Measurements from ENCODE around the gene IQGAP2. TPM values are rescaled to one million over a fixed set of nuclear protein-coding genes. Genes with fewer than 3 reads are reported as not detected.

The IQGAP2 gene
- total and polyA plus RNA-seq, 9 of the 15 experiments (the other 6 are each of a cell fraction or from before 2014, with no cell fraction given), result 8.7 to 23.2 (median 17.4) TPM

DNA sequence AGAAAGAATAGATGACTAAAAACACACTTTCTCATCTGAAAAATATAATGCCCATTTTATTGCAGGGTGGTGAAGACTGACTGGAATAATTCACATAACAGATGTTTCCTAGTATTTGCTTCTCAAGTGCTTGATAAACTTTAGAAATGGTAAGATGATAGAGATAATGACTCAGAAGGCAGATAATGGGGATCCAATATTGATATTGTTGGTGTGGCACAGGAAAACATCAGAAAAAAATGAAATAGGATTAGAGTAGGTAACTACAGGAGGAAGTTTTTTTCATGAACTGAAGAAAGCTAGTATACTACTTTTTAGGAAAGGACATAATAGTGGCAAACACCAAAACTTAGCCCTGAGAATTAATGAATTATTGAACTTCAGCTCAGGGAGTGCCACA is 240.3 kb downstream of the IQGAP2 start (continued):
- TF ChIP-seq, protein P1, sequence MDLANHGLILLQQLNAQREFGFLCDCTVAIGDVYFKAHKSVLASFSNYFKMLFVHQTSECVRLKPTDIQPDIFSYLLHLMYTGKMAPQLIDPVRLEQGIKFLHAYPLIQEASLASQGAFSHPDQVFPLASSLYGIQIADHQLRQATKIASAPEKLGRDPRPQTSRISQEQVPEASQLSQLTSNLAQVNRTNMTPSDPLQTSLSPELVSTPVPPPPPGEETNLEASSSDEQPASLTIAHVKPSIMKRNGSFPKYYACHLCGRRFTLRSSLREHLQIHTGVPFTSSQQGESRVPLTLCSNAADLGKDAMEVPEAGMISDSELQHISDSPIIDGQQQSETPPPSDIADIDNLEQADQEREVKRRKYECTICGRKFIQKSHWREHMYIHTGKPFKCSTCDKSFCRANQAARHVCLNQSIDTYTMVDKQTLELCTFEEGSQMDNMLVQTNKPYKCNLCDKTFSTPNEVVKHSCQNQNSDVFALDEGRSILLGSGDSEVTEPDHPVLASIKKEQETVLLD (IDR thresholded peaks at IDR 0.05), result no peak
- TF ChIP-seq ZNF75A (CRISPR knock-in tag; IDR thresholded peaks at IDR 0.05), result no peak
- TF ChIP-seq ZNF232 (CRISPR knock-in tag; IDR thresholded peaks at IDR 0.05), result no peak
- no peak for TF ChIP-seq STAT5B (CRISPR knock-in tag; IDR thresholded peaks at IDR 0.05)
- TF ChIP-seq ZNF695 (CRISPR knock-in tag; IDR thresholded peaks at IDR 0.05), result no peak
- no peak for TF ChIP-seq DPF2 (IDR thresholded peaks at IDR 0.05)
- TF ChIP-seq TFAM (CRISPR knock-in tag; conservative IDR thresholded peaks at IDR 0.05), result no peak
- no peak for TF ChIP-seq SIN3B (IDR thresholded peaks at IDR 0.05; ENCODE audit: low read depth)
- no peak for TF ChIP-seq NCOA1 (IDR thresholded peaks at IDR 0.05; ENCODE audit: low read depth)
- TF ChIP-seq KLF1 (tag; IDR thresholded peaks at IDR 0.05), result no peak
- TF ChIP-seq HDAC3 (IDR thresholded peaks at IDR 0.05; ENCODE audit: borderline replicate concordance, partially characterized antibody), result no peak

DNA sequence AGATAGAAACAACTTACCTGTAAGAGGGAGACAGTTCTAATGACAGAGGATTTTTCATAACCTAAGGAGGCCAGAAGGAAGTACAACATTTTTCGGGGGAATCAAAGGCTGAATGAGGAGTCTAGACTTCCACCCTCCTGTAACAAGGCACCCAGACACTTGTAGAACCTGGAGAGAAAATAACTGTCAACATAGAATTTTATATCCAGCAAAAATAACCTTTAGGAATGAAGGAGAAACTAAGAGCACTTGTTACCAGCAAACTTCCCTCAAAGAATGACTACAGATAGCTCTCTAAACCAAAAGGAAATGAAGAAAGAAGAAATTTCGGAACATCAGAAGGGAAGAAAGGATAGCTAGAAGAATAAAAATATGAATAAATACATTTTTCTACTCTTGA is 246.1 kb downstream of the IQGAP2 start:
- peak; percentile 84 for TF ChIP-seq ZFP1 (CRISPR knock-in tag; IDR thresholded peaks at IDR 0.05)
- TF ChIP-seq, protein P2, sequence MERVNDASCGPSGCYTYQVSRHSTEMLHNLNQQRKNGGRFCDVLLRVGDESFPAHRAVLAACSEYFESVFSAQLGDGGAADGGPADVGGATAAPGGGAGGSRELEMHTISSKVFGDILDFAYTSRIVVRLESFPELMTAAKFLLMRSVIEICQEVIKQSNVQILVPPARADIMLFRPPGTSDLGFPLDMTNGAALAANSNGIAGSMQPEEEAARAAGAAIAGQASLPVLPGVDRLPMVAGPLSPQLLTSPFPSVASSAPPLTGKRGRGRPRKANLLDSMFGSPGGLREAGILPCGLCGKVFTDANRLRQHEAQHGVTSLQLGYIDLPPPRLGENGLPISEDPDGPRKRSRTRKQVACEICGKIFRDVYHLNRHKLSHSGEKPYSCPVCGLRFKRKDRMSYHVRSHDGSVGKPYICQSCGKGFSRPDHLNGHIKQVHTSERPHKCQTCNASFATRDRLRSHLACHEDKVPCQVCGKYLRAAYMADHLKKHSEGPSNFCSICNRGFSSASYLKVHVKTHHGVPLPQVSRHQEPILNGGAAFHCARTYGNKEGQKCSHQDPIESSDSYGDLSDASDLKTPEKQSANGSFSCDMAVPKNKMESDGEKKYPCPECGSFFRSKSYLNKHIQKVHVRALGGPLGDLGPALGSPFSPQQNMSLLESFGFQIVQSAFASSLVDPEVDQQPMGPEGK (CRISPR knock-in tag; IDR thresholded peaks at IDR 0.05; ENCODE audit: borderline replicate concordance), result no peak
- no peak overlapping the region for H2AFZ ChIP-seq (ENCODE audit: low read depth, low read length)
- H3K4me3 ChIP-seq, result no peak overlapping the region
- POLR2A ChIA-PET, result interaction anchor here (1.0 kb wide), 1 partner anchor 9 kb away, joined by 4 read pairs; no protein-coding TSS in a partner anchor
- no TSS peak for BruUV-seq (replicated peaks)
- H3K9me3 ChIP-seq (replicated peaks; ENCODE audit: control insufficient read depth, insufficient read depth, low read depth, low read length), result peaks cover 3% of the 10 kb centered on the region; the same call in 1 of the 2 replicates
- no peak overlapping the region for H3K27ac ChIP-seq (ENCODE audit: extremely low read depth, low read depth, low read length)
- no peak overlapping the region for H3K9ac ChIP-seq (ENCODE audit: insufficient read depth in 1 of 2, low read depth in 2 of 2, low read length in 2 of 2)
- DNase-seq (ENCODE audit: extremely low read depth in 1 of 4, low spot score in 3 of 4) (no peak), FAIRE-seq (no peak), ATAC-seq (no peak)
- H4K20me1 ChIP-seq (replicated peaks; ENCODE audit: control insufficient read depth, insufficient read depth, low read length), result no peaks in the 10 kb centered on the region
- intact Hi-C loops (cut with micrococcal nuclease), result no loop called here
- no peaks in the 10 kb centered on the region for H3K9me1 ChIP-seq (ENCODE audit: control insufficient read depth, insufficient read depth, low read length)
- in situ Hi-C loops (cut with MboI), result loop anchor here (10.0 kb wide), 1 partner anchor 126 kb away; no protein-coding TSS in a partner anchor
- H3K4me2 ChIP-seq (ENCODE audit: insufficient read depth, low read length), result no peak overlapping the region
- H3K36me3 ChIP-seq (ENCODE audit: control insufficient read depth, insufficient read depth, low read length), result no peaks in the 10 kb centered on the region
- no peaks in the 10 kb centered on the region for H3K27me3 ChIP-seq (ENCODE audit: control insufficient read depth in 2 of 2, insufficient read depth in 2 of 2, low read length in 2 of 2)
- CTCF ChIA-PET (ENCODE audit: low intra/inter-chr PET ratio), result no interaction called here
- 34% methylated on average over 2 of the region's 2 CpGs for WGBS (ENCODE audit: insufficient coverage, low coverage, missing lambda C conversion rate)
- no peaks in the 10 kb centered on the region for H3K4me1 ChIP-seq (replicated peaks in 1 of 2; ENCODE audit: control insufficient read depth in 2 of 2, insufficient read depth in 2 of 2, low read length in 2 of 2)
- no peaks in the 10 kb centered on the region for H3K79me2 ChIP-seq (ENCODE audit: control insufficient read depth, insufficient read depth, low read length)
